Activated CD8-positive, alpha-beta memory T cell treated with anti-CD3 and anti-CD28 coated beads, Interleukin-2, amount 50 U/mL, for 24 hours (primary cell): ENCODE data around the gene CSPG5.

ENCODE experiments used
- DNase-seq: peaks from one replicate; pipeline ENCODE4 v3.0.0-alpha.2; 2020; ENCODE audit errors: extremely low read depth

CSPG5 gene

DNA sequence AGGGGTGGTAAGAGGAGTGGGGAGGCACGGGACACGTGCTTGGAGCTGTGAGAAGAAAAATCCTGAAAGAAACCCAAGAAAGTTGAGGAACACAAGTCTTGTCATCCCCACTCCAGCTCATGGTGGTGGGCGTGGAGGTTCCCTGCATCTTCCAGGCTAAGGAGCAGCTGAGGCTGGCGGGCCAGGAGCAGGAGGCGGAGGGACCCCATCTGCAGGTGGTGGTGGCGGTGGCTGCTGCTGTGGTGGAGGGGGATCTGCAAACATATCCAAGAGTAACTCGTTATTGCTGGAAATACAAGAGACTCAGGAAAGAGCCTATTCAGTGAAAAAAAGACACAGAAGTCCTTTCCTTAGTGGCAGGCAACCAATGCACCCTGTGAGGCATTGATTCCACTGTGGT, 9.4 kb upstream of the CSPG5 start:
- DNase-seq = no peak

- DNase-seq = no peak
Observed at GRCh38 chr3:47586746-47587145, 8.1 kb upstream of the CSPG5 start.

DNA sequence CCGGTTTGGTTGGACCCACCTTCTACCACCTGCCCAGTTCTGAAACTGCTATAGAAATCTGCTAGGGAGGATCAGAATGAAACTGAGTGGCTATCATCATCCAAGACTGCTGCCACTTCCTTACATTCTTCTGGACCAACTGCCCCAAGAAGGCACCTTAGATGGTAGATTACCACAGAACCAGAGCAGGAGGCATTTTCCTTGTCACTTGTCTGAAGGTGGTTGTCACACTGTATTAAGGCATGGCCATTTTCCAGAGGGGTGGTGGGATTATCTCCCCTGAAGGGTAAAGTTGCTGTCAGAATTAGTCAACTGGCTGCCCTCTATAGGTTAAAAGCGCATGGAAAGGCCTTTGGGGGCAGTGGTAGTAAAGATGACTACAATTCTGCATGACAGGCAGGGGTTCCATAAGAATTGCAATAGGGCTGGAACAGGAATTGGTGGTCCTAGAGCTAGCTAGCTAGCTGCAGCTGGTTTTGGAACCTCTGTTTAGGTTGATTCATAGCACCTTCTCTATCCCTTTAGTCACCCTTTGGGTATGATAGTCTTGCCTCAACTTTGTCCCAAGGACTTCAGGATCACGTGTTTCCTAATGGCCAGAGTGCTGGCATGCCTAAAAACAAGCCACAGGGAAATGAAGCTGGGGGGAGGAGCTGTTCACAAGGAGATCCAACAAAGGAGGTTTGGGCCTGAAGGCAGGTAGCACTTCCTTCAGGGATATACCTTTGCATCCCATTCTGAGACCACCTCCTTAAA, 4.8 kb upstream of the CSPG5 start:
- DNase-seq = no peak

- DNase-seq = no peak
Observed at GRCh38 chr3:47581835-47582234, 3.2 kb upstream of the CSPG5 start.

DNA sequence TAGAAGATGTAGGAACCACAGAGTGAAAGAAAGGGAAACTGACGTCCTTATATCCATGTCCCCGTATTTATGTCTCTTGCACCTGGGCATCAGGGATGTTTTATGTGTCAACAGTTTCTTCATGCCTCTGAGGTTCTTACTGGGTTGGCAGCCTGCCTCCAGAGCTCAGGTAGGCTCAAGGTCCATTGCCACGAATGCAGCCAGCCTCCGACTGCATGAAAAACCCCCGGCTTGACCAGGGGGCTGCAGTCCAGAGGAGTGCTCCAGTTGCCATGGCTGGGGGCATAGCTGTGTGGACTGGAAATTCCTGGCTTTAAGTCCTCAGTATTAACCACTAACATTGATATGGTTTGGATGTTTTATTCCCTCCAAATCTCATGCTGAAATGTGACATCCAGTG, 2.8 kb upstream of the CSPG5 start:
- DNase-seq = no peak

DNA sequence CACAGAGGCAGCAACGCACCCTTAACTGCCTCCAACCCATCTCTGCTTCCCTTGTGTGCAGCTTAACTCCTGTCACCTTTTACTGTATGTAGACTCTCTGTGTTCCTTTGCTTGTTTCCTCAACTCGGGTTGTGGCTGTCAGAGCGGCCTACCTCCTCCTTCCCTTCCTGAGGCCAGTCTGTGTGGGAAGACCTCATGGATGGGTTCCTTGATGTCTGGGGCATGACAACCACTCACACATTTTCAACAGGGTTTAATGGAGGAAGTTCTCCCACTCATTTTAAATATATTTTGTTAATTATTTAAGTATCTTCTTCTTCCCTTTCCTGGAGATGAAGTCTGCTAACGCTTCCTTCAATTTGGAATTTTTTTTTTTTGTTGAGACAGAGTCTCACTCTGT, 1.8 kb upstream of the CSPG5 start:
- no peak for DNase-seq

DNA sequence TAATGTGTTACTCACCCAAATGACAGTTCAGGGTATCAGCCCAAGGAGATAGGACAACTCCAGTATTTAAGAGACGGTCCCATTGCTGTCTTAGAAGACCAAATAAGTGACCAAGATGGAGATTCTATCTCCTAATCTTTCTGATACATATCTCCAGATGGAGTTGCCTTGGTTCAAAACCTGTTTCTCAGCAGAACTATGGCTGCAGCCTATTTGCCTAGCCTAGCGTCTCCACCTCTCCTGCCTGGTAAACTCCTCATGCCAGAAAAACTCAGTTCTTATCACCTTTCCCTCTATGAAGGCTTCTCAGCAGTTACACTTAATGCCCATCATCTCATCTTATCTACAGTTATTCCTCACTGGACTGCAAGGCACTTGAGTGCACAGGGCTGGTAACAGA, 1.2 kb upstream of the CSPG5 start:
- no peak for DNase-seq

DNA sequence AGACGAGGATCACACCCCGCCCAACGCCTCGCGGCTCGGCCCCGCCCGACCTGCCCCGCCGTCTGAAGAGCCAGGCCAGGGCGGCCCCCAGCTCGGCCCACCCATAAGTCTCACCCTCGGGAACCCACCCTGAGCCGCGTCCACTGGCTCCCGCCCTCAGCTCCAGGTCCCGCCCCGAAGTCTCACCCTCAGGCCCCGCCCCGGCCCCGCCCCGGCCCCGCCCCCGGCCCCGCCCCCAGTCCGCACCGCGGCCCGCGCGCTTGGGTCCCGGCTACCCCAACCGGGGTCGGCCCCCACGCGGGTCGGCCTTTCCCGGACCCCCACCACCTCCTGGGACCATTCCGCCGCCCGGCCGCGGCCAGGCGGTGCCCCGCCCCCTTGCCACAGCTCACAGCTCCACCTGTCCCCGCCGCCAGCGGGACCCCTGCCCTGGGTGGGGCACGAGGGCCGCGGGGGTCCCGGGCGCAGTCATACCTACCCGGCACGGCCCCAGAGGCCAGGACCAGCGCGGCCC, 489 bp downstream of the CSPG5 start:
- DNase-seq = no peak

DNA sequence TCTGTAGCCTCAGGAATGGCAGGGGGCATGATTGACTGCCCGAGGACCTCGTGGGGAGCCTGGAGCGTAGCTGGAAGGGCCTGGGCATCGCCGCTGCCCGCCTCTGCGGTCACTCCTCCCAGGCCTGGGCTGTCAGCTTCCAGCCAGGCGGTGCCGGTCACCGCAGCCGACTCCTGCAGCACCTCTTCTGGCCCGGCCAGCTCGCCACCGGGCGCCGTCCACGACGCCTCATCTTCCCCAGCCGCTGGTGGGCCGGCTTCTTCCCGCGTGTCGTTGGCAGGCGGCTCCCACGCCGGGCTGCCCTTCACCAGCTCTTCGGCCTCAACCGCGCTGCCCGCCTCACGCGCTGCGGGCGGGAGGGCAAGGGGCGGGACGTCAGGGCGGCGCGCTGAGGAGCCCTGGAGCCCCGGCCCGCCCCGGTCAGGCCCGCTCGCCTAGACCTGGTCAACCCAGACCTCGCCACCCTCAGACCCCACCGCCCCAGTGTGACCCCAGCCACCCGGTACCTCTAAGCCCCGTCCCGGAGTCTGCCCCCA, 1.0 kb downstream of the CSPG5 start:
- no peak for DNase-seq

DNA sequence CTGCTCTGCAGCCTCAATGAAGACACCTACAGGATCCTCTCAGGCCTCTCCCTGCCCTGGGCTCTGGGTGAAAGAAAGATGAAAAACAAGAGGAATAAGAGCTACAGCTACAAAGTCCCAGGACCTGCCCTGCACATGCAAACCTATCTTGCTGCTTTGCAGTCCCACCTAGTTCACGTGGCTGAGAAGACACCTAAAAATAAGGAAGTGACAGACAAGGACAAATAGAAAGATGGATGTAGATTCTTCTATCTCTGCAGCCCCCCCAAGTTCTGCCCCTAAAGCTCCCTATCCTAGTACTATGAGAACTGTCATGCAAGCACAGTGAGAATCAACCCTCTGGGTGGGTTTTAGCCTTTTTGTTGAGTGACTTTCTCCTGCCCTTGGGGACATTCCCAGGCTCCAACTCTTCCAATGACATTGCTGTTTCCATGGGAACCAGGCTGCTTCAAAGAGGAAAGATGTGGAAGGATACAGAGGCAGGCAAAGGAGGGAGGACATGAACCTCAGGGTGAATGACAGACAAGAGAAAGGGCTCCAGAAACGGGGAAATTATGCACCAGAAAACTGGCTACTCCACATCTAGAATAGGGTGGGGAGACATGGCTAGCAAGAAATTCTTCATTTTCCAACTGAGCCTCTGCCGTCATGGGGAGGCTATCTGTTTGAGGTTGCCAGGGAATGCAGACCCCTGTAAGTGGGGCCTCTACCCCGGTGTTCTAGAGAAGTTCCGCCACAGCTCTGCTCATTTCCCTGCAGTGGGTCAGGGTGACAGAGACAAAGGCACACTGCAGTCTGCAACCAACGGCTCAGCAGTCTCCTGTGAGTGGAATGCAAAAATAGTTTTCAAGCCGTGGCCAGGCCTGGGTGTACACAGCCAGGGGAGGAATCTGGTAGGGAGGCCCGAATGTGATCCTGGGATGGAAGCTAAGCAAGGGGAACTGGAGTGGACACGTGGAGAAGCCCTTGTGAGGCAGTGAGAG, 5.2 kb downstream of the CSPG5 start:
- no peak for DNase-seq

- DNase-seq = no peak
Observed at GRCh38 chr3:47571391-47572175, 7.1 kb downstream of the CSPG5 start.

DNA sequence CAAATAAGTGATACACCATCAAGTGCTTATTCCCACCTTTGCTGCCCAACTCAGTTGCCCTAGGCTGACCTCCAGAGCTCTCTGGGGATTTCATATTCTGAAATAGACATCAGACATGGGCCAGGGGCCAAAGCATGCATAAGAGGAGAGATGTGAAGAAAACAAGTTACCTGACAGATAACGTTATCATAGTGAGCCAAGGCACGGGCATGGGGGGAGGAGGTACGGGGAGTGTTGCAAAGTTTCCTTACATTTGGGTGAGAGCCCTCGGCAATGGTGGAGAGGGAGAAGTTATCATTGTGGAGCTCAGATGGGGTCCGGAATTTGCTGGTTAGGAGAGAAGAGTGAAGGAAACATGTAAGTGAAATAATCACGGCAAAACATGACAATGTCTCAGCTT, 9.8 kb downstream of the CSPG5 start:
- DNase-seq = no peak

DNA sequence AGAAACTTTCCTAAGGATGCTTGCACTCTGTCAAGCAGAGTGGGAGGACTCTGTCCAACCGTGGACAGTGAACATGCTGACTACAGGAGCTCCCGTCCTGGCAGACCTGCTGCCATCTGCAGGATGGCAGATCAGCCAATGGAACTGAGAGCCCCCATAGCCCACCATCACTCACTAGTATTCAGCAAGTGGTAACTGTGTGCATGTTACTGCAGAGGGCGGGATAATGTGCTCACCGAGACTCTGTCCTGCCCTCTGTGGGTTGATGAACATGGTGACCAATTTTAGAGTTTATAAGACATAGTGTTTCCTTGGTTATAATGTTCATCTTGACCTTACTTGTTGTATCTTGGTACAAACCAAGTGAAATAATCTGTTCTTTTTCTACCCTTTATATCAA, 11.5 kb downstream of the CSPG5 start:
- no peak for DNase-seq

GRCh38 chr3:47566667-47567066, 12.0 kb downstream of the CSPG5 start:
- DNase-seq = no peak

GRCh38 chr3:47565734-47566550, 12.7 kb downstream of the CSPG5 start:
- no peak for DNase-seq

- no peak for DNase-seq
Observed at GRCh38 chr3:47556351-47556750, 22.3 kb downstream of the CSPG5 start.

DNA sequence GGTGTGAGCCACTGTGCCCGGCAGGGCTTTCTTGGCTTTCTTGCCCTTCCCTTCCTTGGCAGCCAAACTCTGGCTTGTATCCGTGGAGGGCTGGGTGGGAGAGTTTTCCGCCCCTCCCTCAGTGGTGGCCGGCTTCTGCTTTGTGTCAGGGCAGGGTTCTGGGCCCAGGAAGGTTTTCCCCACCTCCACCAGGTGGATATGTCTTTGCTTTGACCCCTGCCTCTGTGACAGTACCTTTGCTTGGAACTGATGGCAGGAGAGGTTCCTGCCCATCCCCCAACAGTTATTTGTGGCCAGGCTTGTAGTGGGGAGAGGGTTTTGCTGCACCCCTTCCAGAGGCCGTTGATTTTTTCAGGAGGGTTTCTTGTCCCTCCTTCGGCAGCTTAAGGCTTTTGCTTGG, 24.3 kb downstream of the CSPG5 start:
- no peak for DNase-seq

GRCh38 chr3:47553407-47553806, 25.3 kb downstream of the CSPG5 start:
- no peak for DNase-seq

DNA sequence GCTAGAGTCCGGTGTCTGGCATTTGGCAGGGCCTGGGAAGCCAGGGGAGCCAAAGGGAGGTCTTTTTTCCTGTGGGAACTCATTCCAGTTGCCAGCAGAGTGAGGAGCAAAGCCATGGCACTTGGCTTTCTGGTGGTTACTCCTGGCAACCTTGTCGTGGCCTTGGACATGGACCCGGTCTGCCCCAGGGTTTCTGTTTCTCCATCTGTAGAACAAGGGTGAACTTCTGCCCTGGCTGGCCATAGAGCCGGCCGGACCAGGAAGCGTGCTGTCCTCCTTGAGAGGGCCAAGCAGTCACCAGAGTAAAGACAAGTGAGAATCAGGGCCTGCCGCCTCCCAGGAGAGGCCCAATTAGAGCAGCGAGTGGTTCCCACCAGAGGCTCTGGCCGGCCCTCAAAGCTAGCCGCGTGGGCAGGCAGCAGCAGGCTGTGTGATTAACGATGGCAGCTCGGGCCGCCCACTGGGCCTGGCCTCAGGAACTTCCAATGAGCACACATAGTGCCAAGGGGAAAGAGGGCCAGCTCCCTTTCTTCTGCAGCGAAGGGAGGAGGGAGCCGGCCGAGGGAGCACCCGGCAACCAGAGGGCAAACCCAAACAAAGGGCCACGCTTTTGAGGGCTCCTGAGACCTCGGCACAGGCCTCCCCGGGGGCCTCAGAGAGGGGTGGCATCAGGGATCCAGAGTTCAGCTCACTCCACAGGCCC, 36.0 kb downstream of the CSPG5 start:
- DNase-seq = no peak

DNA sequence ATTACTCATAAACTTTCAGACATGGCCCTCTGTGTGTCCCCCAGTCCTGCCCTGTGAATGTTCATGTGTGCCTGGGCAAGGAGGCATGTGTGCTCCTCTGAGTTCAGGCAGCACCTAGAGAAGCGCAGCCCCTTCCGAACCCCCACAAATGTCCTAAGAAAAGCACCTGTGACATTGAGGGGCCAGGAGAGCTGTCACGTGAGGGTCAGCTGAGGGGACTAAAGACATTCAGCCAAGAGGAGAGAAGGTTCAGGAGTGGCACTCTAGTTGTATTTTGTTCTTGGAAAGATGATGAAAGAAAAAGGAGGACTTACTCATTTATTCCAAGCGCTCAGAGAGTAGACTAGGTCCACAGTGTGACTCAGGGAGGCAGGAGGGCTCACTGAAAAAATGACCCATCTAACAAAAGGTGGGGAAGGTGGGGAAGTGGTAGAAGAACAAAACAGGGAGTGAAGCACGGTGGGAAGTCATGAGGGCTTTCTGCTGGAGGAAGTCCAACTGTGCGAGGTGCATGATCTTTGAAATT, 37.0 kb downstream of the CSPG5 start:
- DNase-seq = no peak
